Colonic mucosa (tissue), 4 donors: ENCODE measurements around the gene RNF103. TPM values are rescaled to one million over a fixed set of nuclear protein-coding genes. Genes with fewer than 3 reads are reported as not detected.
A peak's percentile ranks its signal among the peaks of the same experiment; 100 is the strongest.

Experiments
- DNase-seq: peaks from one replicate; pipeline ENCODE4 v3.0.0-alpha.2; 2020
- H3K27ac ChIP-seq: fragments of 200-600 bp; one replicate; pipeline ENCODE4 v1.8.0; 2021
- H3K27me3 ChIP-seq: fragments of 200-600 bp; one replicate; pipeline ENCODE4 v1.8.0; 2021
- H3K36me3 ChIP-seq: fragments of 200-600 bp; one replicate; pipeline ENCODE4 v1.8.0; 2021
- H3K4me1 ChIP-seq: fragments of 200-600 bp; one replicate; pipeline ENCODE4 v1.8.0; 2021; ENCODE audit warnings: mild to moderate bottlenecking
- H3K4me3 ChIP-seq: fragments of 200-600 bp; one replicate; pipeline ENCODE4 v1.8.0; 2021
- H3K9ac ChIP-seq, 2 donors: one replicate each; pipeline ENCODE4 v1.7.0; 2013; ENCODE audit warnings: control low read depth in 2 of 2, low read depth in 2 of 2, low read length in 2 of 2
- H3K9me3 ChIP-seq: fragments of 200-600 bp; one replicate; pipeline ENCODE4 v1.8.0; 2021
- CTCF ChIP-seq: fragments of 200-600 bp; IDR thresholded peaks from one replicate; pipeline ENCODE4 v1.8.0; 2022; ENCODE audit warnings: antibody characterized with exemption, mild to moderate bottlenecking
- intact Hi-C: fragments of 100-400 bp; cut with DNase I; formaldehyde crosslinking; loops from one replicate; pipeline ENCODE4 v1.14.1; 2022
- total RNA-seq, 2 donors: library from RNA; stranded (reverse); fragmentation: NEBNext Ultra II Directional in 1 of 2; extraction: Animal tissue kit (Norgen Biotek cat#: 25700) in 1 of 2; gene quantifications; one replicate each; pipeline ENCODE4 v1.2.1, GENCODE V29; 2021
- donor health status: healthy.
- donor health status: DM: no; HTN: no; CAD: no.
- donor health status: DM: no; HTN: no; CAD: no.

Gene RNF103
- total RNA-seq, 2 donors from 2014 or later = 41.0 to 58.7 TPM

- peak; percentile 97 for DNase-seq
- Histone ChIP-seq H3K36me3 (no peaks in the 10 kb centered on the region), H3K9ac (peak within 1 kb of the TSS; percentile 89 to 98), H3K4me3 (peak within 1 kb of the TSS; percentile 75), H3K4me1 (peaks cover 5% of the 10 kb centered on the region), H3K27ac (peak within 1 kb of the TSS; percentile 99), H3K9me3 (no peaks in the 10 kb centered on the region), H3K27me3 (no peaks in the 10 kb centered on the region)
- intact Hi-C loops = no loop called here
- no peak for TF ChIP-seq CTCF
These were observed 60.6 kb downstream of the RNF103 start, which contains the start of gene CHMP3 for GRCh38 chr2:86562922-86563649. TSS of gene CHMP3 (minus strand) at chr2:86563443. CDS start at chr2:86563348, 95 bp downstream.

- Histone ChIP-seq H3K27ac (peak overlapping the region; percentile 99), H3K36me3 (no peaks in the 10 kb centered on the region), H3K4me1 (peaks cover 5% of the 10 kb centered on the region), H3K4me3 (peak overlapping the region; percentile 75), H3K27me3 (no peaks in the 10 kb centered on the region), H3K9ac (peak overlapping the region; percentile 89 to 98), H3K9me3 (no peaks in the 10 kb centered on the region)
- intact Hi-C loops = no loop called here
- DNase-seq = no peak
- TF ChIP-seq CTCF = no peak
These were observed 61.2 kb downstream of the RNF103 start for GRCh38 chr2:86562485-86562921.

GRCh38 chr2:86557836-86558235, 65.8 kb downstream of the RNF103 start:
- peaks cover 5% of the 10 kb centered on the region for H3K4me1 ChIP-seq
- no peaks in the 10 kb centered on the region for H3K27me3 ChIP-seq
- no peaks in the 10 kb centered on the region for H3K36me3 ChIP-seq
- no peak overlapping the region for H3K4me3 ChIP-seq
- no peak overlapping the region for H3K27ac ChIP-seq
- TF ChIP-seq CTCF = no peak
- intact Hi-C loops = no loop called here
- no peaks in the 10 kb centered on the region for H3K9me3 ChIP-seq
- H3K9ac ChIP-seq = no peak overlapping the region
- no peak for DNase-seq

- no peaks in the 10 kb centered on the region for H3K9me3 ChIP-seq
- H3K4me1 ChIP-seq = no peaks in the 10 kb centered on the region
- H3K27ac ChIP-seq = no peak overlapping the region
- H3K4me3 ChIP-seq = no peak overlapping the region
- no peak overlapping the region for H3K9ac ChIP-seq
- intact Hi-C loops = no loop called here
- no peak for TF ChIP-seq CTCF
- H3K27me3 ChIP-seq = no peaks in the 10 kb centered on the region
- H3K36me3 ChIP-seq = no peaks in the 10 kb centered on the region
- DNase-seq = peak; percentile 39
These were observed 67.2 kb downstream of the RNF103 start for GRCh38 chr2:86556508-86556907.

Other genes starting within 250 kb of the RNF103 start
- gene KDM3A, start 182.5 kb downstream of the RNF103 start, total RNA-seq = 100 to 1,000 TPM in 1 of 2 donors, 10 to 100 TPM in 1; 35.9 to 101 TPM
- gene CHMP3, start 60.4 kb downstream of the RNF103 start, total RNA-seq = 100 to 1,000 TPM; 115 to 186 TPM
- 10 to 100 TPM; 63.7 to 72.6 TPM for gene RMND5A, start 96.4 kb upstream of the RNF103 start, total RNA-seq
- 1 to 10 TPM; 1.2 to 1.6 TPM for gene CD8A, start 167.0 kb upstream of the RNF103 start, total RNA-seq
- 1 to 10 TPM; 1.5 to 1.8 TPM for gene CD8B, start 238.0 kb upstream of the RNF103 start, total RNA-seq